ENCODE data around the gene IRGQ.

GRCh38 chr19:43574424-43575155, 21.3 kb downstream of the IRGQ start:
- TF ChIP-seq YY1 (IDR thresholded peaks at IDR 0.05; ENCODE audit: insufficient read depth, insufficient read length) (no peak), ZNF274 (IDR thresholded peaks at IDR 0.05; ENCODE audit: low read depth, low read length) (no peak), SUZ12 (IDR thresholded peaks at IDR 0.05; ENCODE audit: extremely low read depth, insufficient read depth, insufficient read length) (no peak)

Data from NT2/D1 (cell line).